GM19023 (cell line): ENCODE results near the gene NUMBL.

Source experiments
- ATAC-seq: cut with Tn5 transposase; IDR thresholded peaks from one replicate; pipeline ENCODE4 v1.9.1; 2021; ENCODE audit warnings: mild to moderate bottlenecking, moderate library complexity; ENCODE audit not compliant: unreplicated experiment

NUMBL gene

DNA sequence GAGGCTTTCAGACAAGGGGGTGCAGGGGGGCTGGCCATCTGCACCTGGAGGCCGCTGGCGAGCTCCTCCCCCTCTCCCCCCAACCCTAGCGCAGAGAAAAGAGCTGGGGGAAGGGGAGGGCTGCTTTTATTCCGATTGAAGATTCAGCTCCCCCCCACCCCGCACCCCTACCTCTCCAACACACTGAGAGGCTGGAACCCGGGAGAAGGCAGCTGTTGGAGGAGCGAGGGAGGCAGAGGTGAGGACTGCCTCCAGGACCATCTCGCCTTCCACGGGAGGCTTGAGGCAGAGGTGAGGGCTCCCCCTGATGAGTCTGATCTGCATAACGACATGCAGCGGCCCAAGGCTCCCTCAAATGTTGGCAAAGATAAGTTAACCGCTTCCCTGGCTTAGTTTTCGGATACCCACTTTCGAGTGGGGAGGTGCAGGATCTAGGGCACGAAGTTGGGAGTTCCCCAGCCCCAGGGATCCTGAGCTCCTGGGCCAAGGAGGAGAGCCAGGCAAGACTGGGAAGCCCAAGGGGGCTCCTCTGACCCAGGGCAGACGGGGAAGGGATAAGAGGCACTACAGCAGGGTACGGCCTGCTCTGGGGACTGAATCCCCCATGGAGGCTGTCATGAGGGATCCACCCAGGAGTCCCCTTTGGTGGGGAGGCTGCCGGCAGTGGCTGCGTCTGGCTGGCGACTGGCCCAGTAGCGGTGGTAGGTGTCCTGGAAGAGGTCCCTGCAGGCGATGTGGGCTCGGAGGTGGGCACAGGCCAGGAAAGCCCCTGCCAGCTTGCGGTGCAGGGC lies 1.2 kb upstream of the NUMBL start:
- no peak for ATAC-seq

DNA sequence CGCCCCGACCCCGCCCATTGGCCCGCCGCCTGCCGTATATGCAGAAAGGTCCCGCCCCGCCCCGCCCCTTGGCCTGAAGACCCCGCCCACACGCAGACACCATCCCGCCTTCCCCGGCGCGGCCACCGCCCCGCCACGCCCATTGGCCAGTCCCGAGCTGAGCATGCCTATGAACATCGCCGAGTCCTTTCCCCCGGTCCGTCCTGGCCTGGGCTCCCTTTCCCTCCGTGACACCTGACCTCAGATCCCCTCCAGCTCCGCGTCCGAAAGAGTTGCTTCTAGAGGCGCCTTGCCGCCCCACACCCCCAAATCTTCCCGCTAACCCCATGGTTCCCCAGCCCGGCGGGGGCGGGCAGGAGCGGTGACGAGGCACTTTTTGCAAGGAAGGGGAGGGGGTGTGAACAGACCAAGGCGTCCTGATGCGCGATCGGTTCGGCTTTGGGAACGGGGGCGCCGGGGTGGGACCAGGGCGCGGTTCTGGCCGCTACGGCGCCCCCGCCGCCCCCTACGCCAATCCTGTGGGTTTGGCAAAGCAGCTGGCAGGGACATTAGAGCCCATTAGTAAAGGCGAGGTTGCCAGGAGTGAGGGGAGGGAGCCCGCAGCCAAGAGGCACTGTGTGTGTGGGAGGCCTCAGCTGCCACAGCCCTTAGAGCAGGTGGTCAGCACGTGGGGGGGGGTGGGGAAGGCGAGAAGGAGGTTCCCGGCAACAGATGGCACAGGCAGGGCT lies 406 bp upstream of the NUMBL start:
- peak; percentile 58 for ATAC-seq

DNA sequence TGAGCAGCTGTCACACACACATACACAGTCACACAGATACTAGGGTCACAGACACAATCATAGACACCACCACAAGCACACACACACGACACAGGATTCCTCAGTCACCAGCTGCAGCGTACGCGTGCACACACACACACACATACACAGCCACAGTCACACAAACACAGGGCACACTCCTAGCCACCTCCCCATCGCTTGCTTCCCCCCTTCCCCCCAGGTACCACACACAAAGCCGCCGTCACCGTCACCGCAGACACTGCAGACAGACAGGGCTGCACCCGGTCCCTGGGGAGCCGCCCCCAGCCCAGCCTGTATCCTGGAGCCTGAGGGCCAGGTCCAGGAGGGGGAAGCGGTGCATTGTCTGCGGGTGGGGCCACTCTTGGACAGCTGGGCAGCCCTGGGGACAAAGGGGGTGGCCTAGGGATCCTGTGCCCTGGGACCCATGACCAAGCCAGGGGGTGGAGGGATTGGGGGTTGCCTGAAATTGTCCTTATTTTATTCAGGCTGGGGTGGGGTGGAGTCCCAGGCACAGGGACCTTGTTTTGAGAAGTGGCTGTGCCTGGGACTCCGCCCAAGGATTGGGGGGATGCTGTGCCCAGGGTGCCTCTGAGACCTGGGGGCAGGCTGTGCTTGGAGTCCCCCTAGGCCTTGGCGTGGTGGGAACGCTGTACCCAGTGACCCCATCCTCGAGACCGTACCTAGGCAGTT lies 957 bp downstream of the NUMBL start:
- ATAC-seq, result no peak

DNA sequence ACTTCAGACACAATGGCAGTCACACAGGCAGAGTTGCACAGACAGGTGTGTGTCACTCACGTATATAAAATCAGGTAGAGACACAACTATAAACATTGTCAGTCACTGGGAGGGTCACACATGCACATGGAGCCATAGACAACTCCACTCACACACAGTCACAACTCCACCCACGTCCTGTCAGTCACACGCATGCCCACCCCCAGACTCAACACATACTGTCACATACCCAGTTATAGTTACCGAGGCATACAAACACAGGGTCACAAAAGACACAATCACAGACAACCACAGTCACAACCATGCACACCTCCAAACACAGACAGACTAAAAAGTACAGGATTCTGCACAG lies 1.5 kb downstream of the NUMBL start:
- ATAC-seq, result no peak

DNA sequence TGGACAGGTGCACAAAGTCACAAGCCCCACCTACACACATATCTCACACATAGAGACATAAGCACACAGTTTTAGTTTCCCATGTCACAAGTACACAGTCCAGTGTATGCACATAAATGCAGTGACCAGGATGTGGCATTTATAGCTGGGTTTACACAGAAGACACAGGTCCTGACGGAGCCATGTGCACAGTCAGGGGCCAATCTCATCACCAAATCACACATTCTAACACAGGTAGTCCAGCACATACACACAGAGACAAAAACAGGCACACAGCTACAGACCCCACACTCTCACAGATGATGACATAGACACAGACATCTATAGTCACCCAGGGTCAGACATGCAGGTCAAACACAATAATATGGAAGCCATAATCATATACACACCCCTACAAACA lies 2.1 kb downstream of the NUMBL start:
- no peak for ATAC-seq

DNA sequence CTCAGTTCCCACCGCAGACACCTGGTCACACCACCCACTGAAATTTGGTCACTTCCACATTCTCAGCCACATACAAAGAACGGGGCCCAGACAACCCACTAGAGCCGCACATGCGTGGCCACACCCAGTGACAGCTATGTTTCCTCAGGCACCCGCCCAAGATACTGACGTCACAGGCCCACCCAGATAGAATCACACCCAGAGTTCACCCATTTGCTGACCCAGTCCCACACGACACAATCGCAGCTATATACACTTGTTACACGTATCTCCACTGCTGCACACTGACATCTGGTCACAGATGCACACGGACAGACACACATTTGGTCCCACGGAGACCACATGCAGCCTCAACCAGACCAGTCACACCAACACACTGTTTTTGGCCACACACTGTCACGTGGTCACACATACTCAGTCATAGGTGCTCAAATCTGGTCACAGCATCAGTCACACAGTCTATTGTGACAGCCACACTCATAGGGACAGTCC lies 2.9 kb downstream of the NUMBL start:
- no peak for ATAC-seq

DNA sequence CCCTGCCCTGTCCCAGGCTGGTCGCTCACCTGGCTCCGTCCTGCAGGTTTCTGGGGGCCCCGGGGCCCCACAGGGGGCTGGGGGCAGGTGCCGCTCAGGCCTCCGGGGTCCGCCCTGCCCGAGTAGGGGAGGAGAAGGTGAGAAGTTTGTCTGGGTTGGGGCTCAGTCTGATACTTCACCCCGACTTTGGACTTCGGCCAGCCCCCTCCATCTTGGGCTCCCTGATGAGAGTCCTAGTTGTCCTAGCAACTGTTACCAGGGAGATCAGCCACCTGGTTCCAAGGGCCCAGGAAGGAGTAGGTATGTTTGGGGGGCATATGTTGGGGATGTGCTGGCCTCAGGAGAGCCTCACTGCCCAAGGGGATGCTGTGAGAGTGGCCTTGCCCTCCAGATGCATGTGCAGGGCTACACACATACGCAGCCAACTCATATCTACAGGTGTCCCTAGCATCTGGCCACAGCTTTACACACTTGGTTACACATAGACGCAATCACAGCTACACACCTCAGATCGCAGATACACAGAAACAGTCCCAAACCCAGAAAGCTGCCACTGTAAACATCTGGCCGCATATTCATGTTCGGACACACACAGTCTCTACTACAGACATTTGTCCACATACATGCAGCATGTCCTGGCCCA lies 3.4 kb downstream of the NUMBL start:
- no peak for ATAC-seq

DNA sequence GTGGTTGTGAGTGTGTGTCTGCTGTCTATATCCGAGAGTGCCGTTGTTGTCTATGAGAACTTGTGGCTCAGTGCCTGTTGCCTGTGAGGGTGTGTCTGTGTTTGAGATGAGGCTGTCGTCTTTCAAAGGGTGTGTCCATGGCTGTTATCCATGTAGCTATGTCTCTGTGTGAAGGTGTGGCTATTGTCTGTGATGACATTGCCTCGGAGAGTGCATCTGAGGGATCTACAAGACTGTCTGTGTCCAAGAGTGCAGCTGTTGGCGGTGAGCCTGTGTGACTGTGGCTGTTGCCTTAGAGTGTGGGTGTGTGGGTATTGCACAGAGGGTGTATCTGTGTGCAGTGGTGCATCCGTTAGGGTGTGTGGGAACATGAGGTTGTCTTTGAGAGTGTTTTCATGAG lies 4.9 kb downstream of the NUMBL start:
- no peak for ATAC-seq

DNA sequence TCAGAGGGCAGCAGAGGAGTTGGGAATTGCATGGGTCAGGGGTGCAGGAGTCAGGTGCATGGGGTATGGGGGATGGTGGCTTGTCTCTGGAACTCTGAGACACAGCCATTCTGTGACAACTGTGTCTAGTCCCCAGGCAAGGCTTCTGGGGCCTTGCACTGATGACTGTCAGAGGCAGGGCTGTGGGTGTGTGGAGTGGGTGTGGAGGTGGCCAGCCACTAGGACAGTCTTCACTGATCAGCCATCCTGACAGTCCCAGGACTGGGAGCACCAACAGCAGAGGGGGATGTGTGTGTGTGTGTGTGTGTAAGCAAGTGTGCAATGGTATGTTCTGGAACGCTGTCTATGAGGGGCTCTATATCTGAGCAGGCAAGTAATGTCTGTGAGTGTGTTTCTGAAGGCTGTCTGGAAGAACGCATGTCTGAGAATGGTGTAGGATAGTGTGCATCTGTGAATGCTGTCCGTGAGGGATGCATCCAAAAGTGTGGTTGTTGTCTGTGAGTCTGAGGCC lies 5.4 kb downstream of the NUMBL start:
- no peak for ATAC-seq

DNA sequence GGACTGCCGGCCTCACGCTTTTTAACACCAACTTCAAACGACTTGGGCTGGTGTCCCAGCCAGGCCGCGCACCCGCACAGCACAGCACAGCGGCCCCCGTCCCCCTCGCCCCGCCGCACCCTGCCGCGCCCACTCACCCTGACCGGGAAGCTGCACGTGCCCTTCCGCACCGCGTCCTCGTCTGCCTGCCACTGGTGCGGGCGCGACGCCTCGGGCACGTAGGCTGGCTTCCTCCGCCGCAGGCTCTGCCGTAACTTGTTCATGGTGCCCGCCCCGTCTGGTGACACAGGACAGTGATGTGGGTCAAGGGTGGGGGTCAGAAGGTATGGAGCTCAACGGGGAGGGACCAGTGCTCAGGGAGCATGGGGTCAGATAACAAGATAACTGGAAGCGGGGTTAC lies 6.2 kb downstream of the NUMBL start:
- no peak for ATAC-seq

DNA sequence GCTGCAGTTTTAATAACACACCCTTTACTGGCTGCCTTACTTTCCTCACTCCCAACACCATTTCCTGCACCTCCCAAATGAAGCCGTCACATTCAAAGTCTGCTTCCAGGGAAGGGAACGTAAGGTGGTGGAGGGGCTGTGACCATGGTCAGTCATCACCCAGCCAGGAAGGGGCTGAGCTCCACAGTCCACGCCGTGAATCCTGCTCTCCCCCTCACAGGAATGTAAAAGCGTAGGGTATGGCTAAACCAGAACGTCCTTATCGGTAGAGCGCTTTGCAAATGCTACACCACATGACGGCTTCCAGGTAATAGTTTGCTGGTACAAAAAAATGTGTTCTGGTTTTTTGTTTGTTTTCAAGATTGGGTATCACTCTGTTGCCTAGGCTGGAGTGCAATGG lies 7.0 kb downstream of the NUMBL start:
- no peak for ATAC-seq

DNA sequence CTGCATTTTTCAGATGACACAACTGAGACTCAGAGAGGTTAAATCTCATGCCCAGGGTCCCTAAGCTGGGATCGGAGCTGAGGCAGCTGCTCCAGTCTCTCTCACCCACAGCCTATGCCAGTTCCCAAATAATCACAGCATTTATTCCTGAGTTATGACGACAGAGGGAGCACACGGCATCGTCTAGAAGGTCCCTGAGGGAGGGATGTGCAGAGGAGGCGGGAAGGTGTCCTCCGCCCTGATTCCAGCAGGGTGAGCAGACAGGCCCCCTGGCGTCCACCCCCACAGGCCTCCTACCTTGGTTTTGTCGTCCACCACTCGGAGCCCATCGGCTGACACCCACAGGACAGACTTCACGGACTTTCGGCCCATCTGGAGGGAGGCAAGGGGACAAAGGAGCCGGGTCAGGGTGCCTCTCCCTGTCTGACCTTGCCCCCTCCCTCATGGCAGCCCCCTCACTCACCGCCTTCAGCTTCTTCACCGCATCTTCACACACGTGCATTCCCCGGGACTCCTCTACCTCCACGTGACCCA lies 8.0 kb downstream of the NUMBL start:
- no peak for ATAC-seq

DNA sequence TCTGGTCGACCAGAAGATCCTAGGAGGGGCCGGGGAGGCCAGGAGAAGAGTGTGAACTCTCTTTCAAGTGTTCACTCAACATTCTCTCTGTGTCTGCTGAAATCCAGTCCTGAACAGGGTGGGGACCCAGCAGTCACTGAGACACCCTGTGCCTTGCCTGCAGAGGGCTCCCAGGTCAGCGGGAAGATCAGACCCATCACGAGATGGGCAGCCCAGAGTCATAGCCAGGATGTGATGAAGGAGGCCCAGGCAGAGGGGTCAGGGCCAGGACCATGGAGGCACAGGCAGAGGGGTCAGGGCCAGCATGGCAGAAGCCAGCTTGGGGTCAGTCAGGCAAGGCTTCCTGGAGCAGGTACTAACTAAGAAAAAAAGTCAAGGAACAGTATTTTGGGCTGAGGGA lies 9.4 kb downstream of the NUMBL start:
- no peak for ATAC-seq

DNA sequence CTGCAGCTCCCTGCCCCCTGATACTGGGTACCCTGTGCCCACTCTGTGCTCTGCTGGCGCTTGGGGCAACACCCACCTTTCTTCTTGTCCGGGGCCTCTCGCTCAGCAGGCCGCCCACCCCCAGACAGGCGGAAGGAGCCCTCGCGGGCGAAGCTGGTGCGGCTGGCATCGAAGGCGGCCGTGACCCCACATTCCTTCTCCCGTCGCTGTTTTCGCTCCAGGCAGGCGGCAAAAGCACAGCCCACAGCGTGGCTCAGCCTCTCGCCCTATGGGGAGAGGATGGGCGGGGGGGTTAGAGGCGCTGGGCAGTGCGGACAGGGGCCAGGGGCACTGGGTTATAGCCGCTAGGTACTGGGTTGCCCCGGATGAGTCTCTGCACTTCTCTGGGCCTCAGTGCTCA lies 13.3 kb downstream of the NUMBL start:
- no peak for ATAC-seq

DNA sequence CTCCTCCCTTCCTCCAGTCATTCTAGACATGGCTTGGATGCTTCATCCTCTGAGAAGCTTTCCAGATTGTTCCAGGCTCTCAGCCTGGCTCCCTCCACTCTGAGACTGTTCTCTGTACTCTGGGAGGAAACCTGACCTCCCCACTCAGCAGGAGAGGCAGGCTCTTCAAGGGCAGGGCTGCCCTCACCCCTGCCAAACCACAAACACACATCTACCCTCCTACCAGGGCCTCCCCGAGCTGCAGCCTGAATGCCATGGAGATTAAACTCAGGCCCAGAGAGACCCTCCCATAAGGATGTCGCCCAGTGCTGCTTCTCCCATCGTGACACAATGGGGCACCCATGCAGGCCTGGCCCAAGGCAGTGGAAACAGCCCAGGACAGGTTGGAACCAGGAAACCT lies 16.2 kb downstream of the NUMBL start:
- ATAC-seq, result no peak

DNA sequence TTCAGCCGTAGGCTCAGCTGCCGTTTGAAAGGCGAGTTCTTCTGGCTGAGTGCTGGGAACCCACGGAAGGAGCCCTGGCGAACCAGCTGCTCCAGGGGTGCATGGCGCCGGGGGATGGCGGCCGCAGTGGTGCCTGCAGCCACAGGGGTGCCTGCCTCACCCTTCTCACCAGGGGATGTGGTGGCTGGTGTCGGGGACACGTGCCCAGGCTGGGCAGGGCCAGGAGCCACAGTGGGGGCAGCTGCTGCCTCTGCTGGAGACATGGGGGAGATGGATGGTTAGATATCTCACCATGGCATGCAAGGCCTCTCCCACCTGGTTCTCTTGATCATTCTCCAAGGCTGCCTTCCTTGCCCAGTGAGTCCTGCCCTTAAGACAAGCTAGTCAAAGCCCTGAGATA lies 17.1 kb downstream of the NUMBL start:
- ATAC-seq, result no peak

DNA sequence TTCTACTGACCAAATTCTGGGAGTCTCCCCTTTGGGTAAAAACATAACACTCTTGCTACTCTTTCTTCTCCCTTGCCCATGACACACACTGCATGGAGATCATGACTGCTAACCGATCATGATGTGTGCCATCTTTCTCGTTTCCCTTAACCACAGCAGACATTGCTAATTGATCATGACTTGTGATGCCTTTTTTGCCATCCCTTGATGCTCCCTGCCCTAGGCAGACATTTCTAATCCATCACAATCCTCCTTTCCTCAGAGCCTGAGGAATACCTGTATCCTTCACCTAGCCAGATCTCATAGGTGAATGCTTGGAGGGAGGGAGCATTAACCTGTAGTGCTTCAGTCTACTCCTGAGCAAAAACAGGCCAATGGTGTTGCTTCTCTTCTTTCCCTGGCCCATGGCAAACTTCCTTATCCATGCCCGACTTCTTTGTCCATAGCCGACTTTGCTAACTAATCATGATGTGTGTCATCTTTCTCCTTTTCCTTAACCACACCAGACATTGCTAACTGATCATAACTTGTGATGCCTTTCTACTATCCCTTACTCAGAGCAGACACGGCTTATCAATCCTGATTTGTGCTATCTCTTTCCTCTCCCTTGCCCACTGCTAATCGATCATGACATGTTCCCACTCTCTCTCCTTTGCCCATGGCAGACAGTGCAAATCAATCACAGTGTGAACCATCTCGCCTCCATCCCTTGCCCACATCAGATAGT lies 17.7 kb downstream of the NUMBL start:
- ATAC-seq, result no peak

DNA sequence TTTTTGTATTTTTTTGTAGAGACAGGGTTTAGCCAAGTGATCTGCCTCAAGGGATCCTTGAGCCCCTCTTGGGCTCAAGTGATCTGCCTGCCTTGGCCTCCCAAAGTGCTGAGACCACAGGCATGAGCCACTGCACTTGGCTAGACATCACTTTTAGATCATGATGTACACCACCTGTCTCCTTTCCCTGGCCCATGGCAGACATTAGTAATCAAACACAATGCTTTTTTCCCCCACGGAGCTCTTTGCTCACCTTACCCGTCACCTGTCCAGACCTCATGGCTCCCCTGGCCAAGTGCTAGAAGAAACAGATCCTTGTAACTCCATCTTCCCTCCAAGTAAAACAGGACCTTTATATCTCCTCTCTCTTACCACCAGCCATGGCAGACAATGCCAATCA lies 18.4 kb downstream of the NUMBL start:
- no peak for ATAC-seq

DNA sequence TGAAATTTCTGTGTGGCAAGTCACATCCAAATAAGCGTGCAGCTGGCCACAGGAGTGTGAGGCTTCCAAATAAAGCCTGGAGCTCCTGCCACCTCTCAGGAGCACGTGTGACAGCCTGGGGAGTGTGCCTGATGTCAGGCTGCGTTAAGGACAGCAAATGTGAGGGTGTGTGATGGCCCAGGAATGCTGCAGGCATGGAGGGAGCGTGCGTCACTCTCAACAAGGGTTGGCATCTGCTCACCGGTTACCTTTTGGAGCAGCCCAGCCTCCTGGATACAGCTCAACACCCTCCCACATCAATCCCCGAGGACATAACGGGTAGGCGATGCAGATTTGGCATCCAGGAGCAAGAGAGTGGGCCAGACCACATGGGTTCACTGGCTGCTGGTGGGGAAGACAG lies 19.0 kb downstream of the NUMBL start:
- no peak for ATAC-seq

DNA sequence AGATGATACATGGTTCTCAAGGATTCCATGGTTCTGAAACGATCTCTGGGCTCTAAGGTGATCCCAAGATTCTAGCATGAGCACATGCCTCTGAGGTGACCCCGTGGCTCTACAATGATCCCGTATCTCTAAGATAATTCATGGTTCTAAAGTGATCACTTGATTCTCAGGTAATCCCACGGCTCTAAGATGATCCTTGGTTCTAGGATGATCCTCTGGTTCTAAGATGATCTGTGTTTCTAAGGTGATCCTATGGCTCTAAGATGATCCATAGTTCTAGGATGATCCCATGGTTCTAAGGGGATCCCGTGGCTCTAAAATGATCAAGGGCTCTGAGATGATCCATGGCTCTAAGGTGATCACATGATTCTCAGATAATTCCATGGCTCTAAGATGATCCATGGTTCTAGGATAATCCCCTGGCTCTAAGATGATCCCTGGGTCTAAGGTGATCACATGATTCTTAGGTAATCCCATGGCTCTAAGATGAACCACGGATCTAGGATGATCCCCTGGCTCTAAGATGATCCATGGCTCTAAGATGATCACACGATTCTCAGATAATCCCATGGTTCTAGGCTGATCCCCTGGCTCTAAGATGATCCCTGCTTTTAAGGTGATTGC lies 21.3 kb downstream of the NUMBL start:
- ATAC-seq, result no peak
